Iris pigment epithelial cell (primary cell): ENCODE results near the gene GFI1B.

Experiments used
- DNase-seq: peaks from one replicate; pipeline ENCODE4 v3.0.0-alpha.2; 2011; ENCODE audit warnings: low read depth

GFI1B gene

GRCh38 chr9:132969783-132970182 lies 8.7 kb upstream of the GFI1B start:
- DNase-seq, result no peak

GRCh38 chr9:132970324-132971062 lies 8.0 kb upstream of the GFI1B start:
- no peak for DNase-seq

- DNase-seq, result no peak
Observed at GRCh38 chr9:132973166-132973565, 5.3 kb upstream of the GFI1B start.

GRCh38 chr9:132973713-132974112 lies 4.8 kb upstream of the GFI1B start:
- peak; percentile 34 for DNase-seq

- no peak for DNase-seq
Observed at GRCh38 chr9:132975961-132976360, 2.5 kb upstream of the GFI1B start.

- no peak for DNase-seq
Observed at GRCh38 chr9:132976571-132976970, 1.9 kb upstream of the GFI1B start.

GRCh38 chr9:132978112-132978450 lies 413 bp upstream of the GFI1B start:
- no peak for DNase-seq

- no peak for DNase-seq
Observed at GRCh38 chr9:132980157-132980556, 1.7 kb downstream of the GFI1B start.

GRCh38 chr9:132982458-132982857 lies 4.0 kb downstream of the GFI1B start:
- no peak for DNase-seq

GRCh38 chr9:132983491-132984201 lies 5.2 kb downstream of the GFI1B start:
- DNase-seq, result no peak

- DNase-seq, result no peak
Observed at GRCh38 chr9:132984202-132985070, 5.9 kb downstream of the GFI1B start.

- no peak for DNase-seq
Observed at GRCh38 chr9:132985071-132985350, 6.5 kb downstream of the GFI1B start.

- no peak for DNase-seq
Observed at GRCh38 chr9:132985489-132985888, 7.0 kb downstream of the GFI1B start.

- no peak for DNase-seq
Observed at GRCh38 chr9:132986114-132986513, 7.6 kb downstream of the GFI1B start.

GRCh38 chr9:132986640-132987620 lies 8.4 kb downstream of the GFI1B start:
- DNase-seq, result no peak

- no peak for DNase-seq
Observed at GRCh38 chr9:132988244-132989013, 9.9 kb downstream of the GFI1B start.

GRCh38 chr9:132989014-132989310 lies 10.5 kb downstream of the GFI1B start:
- no peak for DNase-seq

GRCh38 chr9:132989414-132989996 lies 11.0 kb downstream of the GFI1B start:
- DNase-seq, result no peak

GRCh38 chr9:132989998-132990557 lies 11.6 kb downstream of the GFI1B start:
- DNase-seq, result peak; percentile 14

- DNase-seq, result no peak
Observed at GRCh38 chr9:132990781-132991180, 12.3 kb downstream of the GFI1B start.
